SH-SY5Y (cell line): Measurements from ENCODE around the gene MRPL34.

Experiments used
- GATA2 ChIP-seq: IDR thresholded peaks from 2 replicates; pipeline ENCODE4 v1.6.1; 2011; ENCODE audit warnings: mild to moderate bottlenecking, low read depth, low read length
- GATA3 ChIP-seq: IDR thresholded peaks from 2 replicates; pipeline ENCODE4 v1.6.1; 2011; ENCODE audit warnings: low read depth, mild to moderate bottlenecking, low read length, moderate library complexity

DNA sequence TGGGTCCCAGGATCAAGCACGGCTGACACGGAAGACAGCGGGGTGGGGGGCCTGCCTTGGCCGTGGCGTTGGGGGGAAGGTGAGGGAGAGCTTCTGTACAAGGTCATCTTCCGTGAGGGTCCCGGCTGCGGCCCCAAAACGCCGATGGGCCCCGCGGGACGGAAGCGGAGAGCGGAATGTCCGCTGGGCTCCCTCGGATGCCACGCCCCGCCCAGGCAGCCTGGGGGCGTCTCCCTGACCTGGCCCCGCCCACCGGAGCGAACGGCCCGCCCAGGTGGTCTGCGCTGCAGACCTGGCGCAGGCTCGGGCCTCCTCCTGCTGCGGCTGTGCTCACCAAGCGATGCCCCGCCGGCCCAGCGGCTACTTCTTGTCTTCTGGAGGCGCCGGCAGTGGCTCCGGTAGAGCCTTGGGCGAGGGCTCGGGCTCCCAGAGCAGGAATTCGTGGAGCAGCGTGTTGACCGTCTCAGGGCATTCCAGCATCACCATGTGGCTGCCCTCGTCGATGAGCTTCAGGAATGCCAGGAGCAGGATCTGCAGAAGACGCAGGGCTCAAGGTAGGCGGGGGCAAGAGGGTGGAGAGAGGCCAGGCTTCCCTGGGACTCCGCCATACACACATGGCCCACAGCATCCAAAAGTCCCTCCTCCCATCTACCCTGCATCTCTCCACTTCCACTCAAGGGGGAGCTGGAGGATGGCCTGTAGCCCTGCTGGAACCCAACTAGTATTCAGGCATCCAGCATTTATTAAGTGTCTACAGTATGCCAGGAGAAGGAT is 13.2 kb upstream of the MRPL34 start:
- TF ChIP-seq GATA2 (no peak), GATA3 (no peak)
